Measurements from ENCODE around the gene AVEN.

DNA sequence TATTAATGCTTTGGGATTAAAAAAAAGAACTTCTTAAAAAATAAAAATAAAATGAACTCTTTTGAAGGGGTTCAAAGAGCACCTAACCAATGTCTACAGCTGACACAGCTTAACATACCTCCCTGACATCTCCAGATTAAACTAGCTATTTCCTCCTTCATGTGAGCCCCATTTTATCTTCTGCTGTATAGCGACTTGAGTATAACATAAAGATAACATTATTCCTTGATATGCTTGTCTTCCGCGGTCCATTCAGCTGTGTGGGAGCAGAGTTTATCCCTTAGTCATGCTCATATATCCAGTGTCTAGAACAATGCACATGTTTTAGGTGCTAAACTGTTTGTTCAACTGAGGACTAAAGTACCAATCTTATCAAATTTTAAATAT lies 78.5 kb downstream of the AVEN start:
- TF ChIP-seq POLR2A (IDR thresholded peaks at IDR 0.05) (no peak), CTCF (IDR thresholded peaks at IDR 0.05) (no peak), POLR2AphosphoS5 (IDR thresholded peaks at IDR 0.05) (no peak)

All from breast epithelium (tissue), 3 donors.